ENCODE results near the gene PIP4K2A.
A peak's percentile ranks its signal among the peaks of the same experiment; 100 is the strongest.

PIP4K2A gene

GRCh38 chr10:22628309-22628708 lies 86.1 kb downstream of the PIP4K2A start:
- peaks cover 0 to 3% (median 0%) of the 10 kb centered on the region in 11 experiments; a peak in 2 of 22 replicates for H3K36me3 ChIP-seq
- peak overlapping the region in 3 of 11 experiments; percentile 80 to 96 (median 95); a peak in 5 of 22 replicates for H3K27ac ChIP-seq
- H3K4me1 ChIP-seq: peaks cover 17 to 97% (median 22%) of the 10 kb centered on the region in 10 experiments
- no peak overlapping the region for H3K9ac ChIP-seq
- TF ChIP-seq Cebpa-rat (IDR thresholded peaks at IDR 0.05): no peak
- peak overlapping the region in 3 of 11 experiments; percentile 83 to 97 (median 83); a peak in 6 of 22 replicates for H3K4me2 ChIP-seq
- peaks cover 0 to 6% (median 0%) of the 10 kb centered on the region in 11 experiments; a peak in 2 of 22 replicates for H3K9me3 ChIP-seq (replicated peaks in 1 of 11)
- H4K20me1 ChIP-seq: peaks cover 0 to 30% (median 3%) of the 10 kb centered on the region in 11 experiments; a peak in 8 of 22 replicates
- H3K4me3 ChIP-seq: no peak overlapping the region
- no peaks in the 10 kb centered on the region for H3K27me3 ChIP-seq

- no peaks in the 10 kb centered on the region for H3K27me3 ChIP-seq
- H3K4me2 ChIP-seq: peak overlapping the region in 3 of 11 experiments; percentile 20 to 97 (median 83); a peak in 4 of 22 replicates
- no peak overlapping the region for H3K4me3 ChIP-seq
- no peak overlapping the region for H3K9ac ChIP-seq
- H3K27ac ChIP-seq: no peak overlapping the region
- no peak for TF ChIP-seq Cebpa-rat (IDR thresholded peaks at IDR 0.05)
- peaks cover 17 to 97% (median 22%) of the 10 kb centered on the region in 10 experiments for H3K4me1 ChIP-seq
- peaks cover 0 to 11% (median 0%) of the 10 kb centered on the region in 11 experiments; a peak in 3 of 22 replicates for H3K9me3 ChIP-seq (replicated peaks in 1 of 11)
- H4K20me1 ChIP-seq: peaks cover 0 to 32% (median 7%) of the 10 kb centered on the region in 11 experiments; a peak in 9 of 22 replicates
- peaks cover 0 to 11% (median 0%) of the 10 kb centered on the region in 11 experiments; a peak in 5 of 22 replicates for H3K36me3 ChIP-seq
Measured at GRCh38 chr10:22626784-22627183, 87.6 kb downstream of the PIP4K2A start.

DNA sequence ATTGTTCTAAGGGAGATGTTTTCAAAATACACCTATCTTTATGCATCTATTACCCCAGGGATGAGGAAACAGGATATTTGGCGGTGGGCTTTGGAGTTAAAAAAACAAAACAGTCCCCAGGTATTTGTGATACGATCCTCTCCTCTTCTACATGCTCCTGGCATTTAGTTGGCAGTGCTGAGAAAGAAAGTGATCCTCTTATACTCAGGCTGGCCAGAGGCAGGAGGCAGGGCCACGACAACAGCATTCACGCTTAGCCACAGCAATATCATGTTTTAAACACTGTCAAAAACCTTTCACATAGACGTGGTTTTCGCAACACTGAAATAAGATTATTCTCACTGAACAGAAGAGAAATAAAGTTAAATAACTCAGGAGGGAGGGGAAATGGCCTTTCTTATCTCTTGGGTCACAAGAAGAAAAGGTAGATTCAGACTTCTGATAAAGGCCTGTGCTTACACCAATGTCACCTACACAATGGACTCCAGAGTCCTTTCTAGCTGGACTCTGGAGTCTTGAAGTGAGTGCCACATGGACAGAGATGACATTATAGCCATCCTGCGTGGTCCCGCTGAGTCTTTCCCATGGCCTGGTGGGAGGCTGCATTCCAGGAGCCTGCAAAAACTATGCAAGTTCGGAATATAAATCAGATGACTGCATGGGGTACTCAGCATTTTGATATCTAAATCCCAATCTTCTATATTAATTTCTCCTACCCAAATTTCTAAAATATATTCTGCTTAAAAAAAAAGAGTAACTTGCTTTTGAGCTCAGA lies 88.7 kb downstream of the PIP4K2A start:
- Histone ChIP-seq H3K4me1 (peaks cover 12 to 97% (median 18%) of the 10 kb centered on the region in 10 experiments), H4K20me1 (peaks cover 0 to 43% (median 12%) of the 10 kb centered on the region in 11 experiments; a peak in 9 of 22 replicates), H3K36me3 (peaks cover 0 to 13% (median 0%) of the 10 kb centered on the region in 11 experiments; a peak in 5 of 22 replicates), H3K9me3 (replicated peaks in 1 of 11) (peaks cover 0 to 11% (median 0%) of the 10 kb centered on the region in 11 experiments; a peak in 3 of 22 replicates), H3K4me3 (no peak overlapping the region), H3K27ac (no peak overlapping the region), H3K9ac (no peak overlapping the region), H3K4me2 (peak overlapping the region in 3 of 11 experiments; percentile 1 to 97 (median 83); a peak in 4 of 22 replicates), H3K27me3 (no peaks in the 10 kb centered on the region)
- no peak for TF ChIP-seq Cebpa-rat (IDR thresholded peaks at IDR 0.05)

DNA sequence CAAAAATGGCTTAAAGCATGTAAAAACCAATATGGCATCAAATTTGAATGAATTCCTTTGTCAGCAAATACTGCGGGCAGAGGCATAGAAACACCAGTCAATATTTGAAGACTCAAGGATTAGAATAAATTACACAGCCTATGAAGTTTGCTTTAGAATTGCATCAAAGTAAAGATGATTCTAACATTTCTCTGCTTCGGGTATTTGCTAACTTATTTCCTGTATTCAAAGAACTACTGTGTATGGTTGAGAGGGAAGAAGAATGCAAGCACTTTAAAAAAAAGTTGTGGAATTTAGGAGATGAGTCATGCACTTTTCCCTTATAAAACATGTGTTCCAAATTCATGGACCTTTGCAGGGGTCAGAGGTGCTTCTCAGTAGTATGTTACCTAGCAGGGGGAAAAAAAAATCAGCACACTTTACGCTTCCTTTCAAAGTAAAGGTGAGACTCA lies 90.1 kb downstream of the PIP4K2A start:
- peaks cover 0 to 11% (median 0%) of the 10 kb centered on the region in 11 experiments; a peak in 3 of 22 replicates for H3K9me3 ChIP-seq (replicated peaks in 1 of 11)
- peak overlapping the region in 3 of 11 experiments; percentile 47 to 74 (median 62); a peak in 6 of 22 replicates for H3K4me2 ChIP-seq
- H3K36me3 ChIP-seq: peaks cover 0 to 13% (median 0%) of the 10 kb centered on the region in 11 experiments; a peak in 5 of 22 replicates
- no peak for TF ChIP-seq Cebpa-rat (IDR thresholded peaks at IDR 0.05)
- H4K20me1 ChIP-seq: peaks cover 0 to 53% (median 15%) of the 10 kb centered on the region in 11 experiments; a peak in 10 of 22 replicates
- H3K9ac ChIP-seq: peak overlapping the region in 1 of 11 experiments; percentile 28; a peak in 1 of 22 replicates
- H3K27me3 ChIP-seq: no peaks in the 10 kb centered on the region
- H3K4me3 ChIP-seq: no peak overlapping the region
- peak overlapping the region in 3 of 11 experiments; percentile 8 to 31 (median 9); a peak in 4 of 22 replicates for H3K27ac ChIP-seq
- H3K4me1 ChIP-seq: peaks cover 0 to 97% (median 4%) of the 10 kb centered on the region in 10 experiments; a peak in 10 of 20 replicates

GRCh38 chr10:22623633-22624253 lies 90.6 kb downstream of the PIP4K2A start:
- peaks cover 0 to 10% (median 0%) of the 10 kb centered on the region in 11 experiments; a peak in 3 of 22 replicates for H3K9me3 ChIP-seq (replicated peaks in 1 of 11)
- H3K27ac ChIP-seq: peak overlapping the region in 3 of 11 experiments; percentile 8 to 31 (median 9); a peak in 4 of 22 replicates
- no peak for TF ChIP-seq Cebpa-rat (IDR thresholded peaks at IDR 0.05)
- H3K4me1 ChIP-seq: peaks cover 0 to 97% (median 0%) of the 10 kb centered on the region in 10 experiments; a peak in 7 of 20 replicates
- H4K20me1 ChIP-seq: peaks cover 0 to 58% (median 15%) of the 10 kb centered on the region in 11 experiments; a peak in 10 of 22 replicates
- H3K9ac ChIP-seq: peak overlapping the region in 1 of 11 experiments; percentile 28; a peak in 1 of 22 replicates
- H3K27me3 ChIP-seq: no peaks in the 10 kb centered on the region
- peak overlapping the region in 3 of 11 experiments; percentile 47 to 74 (median 62); a peak in 6 of 22 replicates for H3K4me2 ChIP-seq
- no peak overlapping the region for H3K4me3 ChIP-seq
- H3K36me3 ChIP-seq: peaks cover 0 to 13% (median 0%) of the 10 kb centered on the region in 11 experiments; a peak in 5 of 22 replicates

GRCh38 chr10:22622242-22622806 lies 92.1 kb downstream of the PIP4K2A start:
- Histone ChIP-seq H3K4me3 (no peak overlapping the region), H4K20me1 (peaks cover 0 to 72% (median 20%) of the 10 kb centered on the region in 11 experiments; a peak in 11 of 22 replicates), H3K27me3 (no peaks in the 10 kb centered on the region), H3K9me3 (replicated peaks in 1 of 11) (peaks cover 0 to 5% (median 0%) of the 10 kb centered on the region in 11 experiments; a peak in 2 of 22 replicates), H3K4me2 (peak overlapping the region in 2 of 11 experiments; percentile 8 to 23; a peak in 2 of 22 replicates), H3K4me1 (peaks cover 0 to 97% (median 6%) of the 10 kb centered on the region in 10 experiments; a peak in 8 of 20 replicates), H3K9ac (no peak overlapping the region), H3K36me3 (peaks cover 0 to 13% (median 0%) of the 10 kb centered on the region in 11 experiments; a peak in 5 of 22 replicates), H3K27ac (no peak overlapping the region)
- no peak for TF ChIP-seq Cebpa-rat (IDR thresholded peaks at IDR 0.05)

GRCh38 chr10:22621726-22622125 lies 92.7 kb downstream of the PIP4K2A start:
- peaks cover 0 to 73% (median 20%) of the 10 kb centered on the region in 11 experiments; a peak in 11 of 22 replicates for H4K20me1 ChIP-seq
- H3K27ac ChIP-seq: no peak overlapping the region
- H3K4me1 ChIP-seq: peaks cover 0 to 97% (median 6%) of the 10 kb centered on the region in 10 experiments; a peak in 8 of 20 replicates
- peak overlapping the region in 1 of 11 experiments; percentile 23; a peak in 1 of 22 replicates for H3K4me2 ChIP-seq
- no peak overlapping the region for H3K9ac ChIP-seq
- peaks cover 0 to 13% (median 0%) of the 10 kb centered on the region in 11 experiments; a peak in 5 of 22 replicates for H3K36me3 ChIP-seq
- H3K4me3 ChIP-seq: no peak overlapping the region
- no peaks in the 10 kb centered on the region for H3K27me3 ChIP-seq
- TF ChIP-seq Cebpa-rat (IDR thresholded peaks at IDR 0.05): no peak
- H3K9me3 ChIP-seq (replicated peaks in 1 of 11): peaks cover 0 to 5% (median 0%) of the 10 kb centered on the region in 11 experiments; a peak in 2 of 22 replicates

All from BLaER1 treated with 17β-estradiol and CSF1 and Interleukin-3, amounts not matched to agents 10 nM and 100 nM (cell line).